A549 treated with dexamethasone at 1 μM for 4 hours (cell line): ENCODE data around the gene SIK3. TPM values are rescaled to one million over a fixed set of nuclear protein-coding genes. Genes with fewer than 3 reads are reported as not detected.

ENCODE experiments used
- total RNA-seq: library from RNA; stranded (reverse); fragments of 200-300 nt; extraction: Qiagen RNA extraction; gene quantifications from 5 replicates; pipeline ENCODE4 v1.2.3, GENCODE V29; 2022

The SIK3 gene
- total RNA-seq = 5.5 to 10.0 TPM (median 8.3 TPM) in 5 replicates

GRCh38 chr11:117098269-117099232, at the start of gene SIK3:
TSS of gene SIK3 (minus strand) at chr11:117098428. CDS start at chr11:117098415, 13 bp downstream.

GRCh38 chr11:117143871-117144476, 45.7 kb upstream of the SIK3 start, which contains the start of gene PAFAH1B2:
TSS of gene PAFAH1B2 (plus strand) at chr11:117144287. CDS start at chr11:117152448, 8,161 bp downstream.

GRCh38 chr11:116837231-116838091, 260.8 kb downstream of the SIK3 start, which contains the start of gene APOA1:
TSS of gene APOA1 (minus strand) at chr11:116837622. CDS start at chr11:116837387, 235 bp downstream.

GRCh38 chr11:116829525-116830183, 268.6 kb downstream of the SIK3 start, which contains the start of gene APOC3:
TSS of gene APOC3 (plus strand) at chr11:116829907. CDS start at chr11:116830583, 676 bp downstream.

GRCh38 chr11:116823031-116823843, 275.0 kb downstream of the SIK3 start, which contains the start of gene APOA4:
TSS of gene APOA4 (minus strand) at chr11:116823304. CDS start at chr11:116823191, 113 bp downstream.

Other genes starting within 250 kb of the SIK3 start
- 38.2 to 45.9 TPM (median 41.4 TPM) in 5 replicates for gene PAFAH1B2, start 45.9 kb upstream of the SIK3 start, total RNA-seq
- 3.0 to 5.8 TPM (median 5.3 TPM) in 5 replicates for gene SIDT2, start 80.3 kb upstream of the SIK3 start, total RNA-seq
- 59.5 to 155 TPM (median 104 TPM) in 5 replicates for gene TAGLN, start 100.9 kb upstream of the SIK3 start, total RNA-seq
- 11.0 to 20.8 TPM (median 19.5 TPM) in 5 replicates for gene PCSK7, start 133.6 kb upstream of the SIK3 start, total RNA-seq
- 10.1 to 16.3 TPM (median 14.8 TPM) in 5 replicates for gene RNF214, start 134.2 kb upstream of the SIK3 start, total RNA-seq
- 2.5 to 3.2 TPM (median 2.7 TPM) in 5 replicates for gene BACE1-AS, start 192.9 kb upstream of the SIK3 start, total RNA-seq
- gene BACE1, start 217.8 kb upstream of the SIK3 start, total RNA-seq = 8.6 to 12.7 TPM (median 10.9 TPM) in 5 replicates
- 14.2 to 21.0 TPM (median 18.8 TPM) in 5 replicates for gene CEP164, start 229.4 kb upstream of the SIK3 start, total RNA-seq